H1 (cell line): Measurements from ENCODE around the gene BACE1. TPM values are rescaled to one million over a fixed set of nuclear protein-coding genes. Genes with fewer than 3 reads are reported as not detected.

ENCODE experiments used
- CBX5 ChIP-seq: fragments of 300-800, 300-1000 bp; sonication (generic); IDR thresholded peaks from 2 replicates; pipeline ENCODE4 v1.7.1; 2016; ENCODE audit warnings: antibody characterized with exemption, low read length, low read depth
- EGR1 ChIP-seq: IDR thresholded peaks from 2 replicates; pipeline ENCODE4 v1.6.1; 2011; ENCODE audit warnings: low read depth, low read length, borderline replicate concordance
- MAFK ChIP-seq: IDR thresholded peaks from 2 replicates; pipeline ENCODE4 v1.6.1; 2012; ENCODE audit warnings: low read depth, mild to moderate bottlenecking, improper control_type of control experiment, low read length
- NANOG ChIP-seq: IDR thresholded peaks from 2 replicates; pipeline ENCODE4 v1.6.1; 2011; ENCODE audit warnings: low read length, low read depth, mild to moderate bottlenecking, inconsistent platforms; ENCODE audit not compliant: insufficient read depth, poor library complexity, severe bottlenecking
- polyA plus RNA-seq, 7 experiments: library from polyadenylated mRNA; depleted of rRNA in 3 of 7; stranded (reverse) in 5 of 7; unstranded in 2 of 7; fragments of >200 nt in 5 of 7; fragments of 200-250 nt in 2 of 7; gene quantifications; 1 replicate in 5 of 7; 2 replicates in 1 of 7; 4 replicates in 1 of 7; pipeline versions ENCODE4 v1.2.1 to v1.2.3, GENCODE V29; 2011 to 2013; ENCODE audit warnings: missing spikeins in 2 of 7, mixed read lengths in 2 of 7
- total RNA-seq: library from RNA; stranded (reverse); fragmentation: NEBNext Ultra II Directional; extraction: Animal tissue kit (Norgen Biotek cat#: 25700); gene quantifications from 2 replicates; pipeline ENCODE4 v1.2.1, GENCODE V29; 2021
- TF ChIP-seq, protein P1 (sequence below): fragments of 300-600 bp; sonication (generic); IDR thresholded peaks from 2 replicates; pipeline ENCODE4 v1.7.1; 2012; ENCODE audit warnings: low read length, moderate library complexity, mild to moderate bottlenecking, inconsistent platforms; ENCODE audit not compliant: insufficient replicate concordance

The BACE1 gene
- total and polyA plus RNA-seq, 2 of the 8 experiments (the other 6 are each of a cell fraction or from before 2014, with no cell fraction given): 7.7 to 7.9 TPM

DNA sequence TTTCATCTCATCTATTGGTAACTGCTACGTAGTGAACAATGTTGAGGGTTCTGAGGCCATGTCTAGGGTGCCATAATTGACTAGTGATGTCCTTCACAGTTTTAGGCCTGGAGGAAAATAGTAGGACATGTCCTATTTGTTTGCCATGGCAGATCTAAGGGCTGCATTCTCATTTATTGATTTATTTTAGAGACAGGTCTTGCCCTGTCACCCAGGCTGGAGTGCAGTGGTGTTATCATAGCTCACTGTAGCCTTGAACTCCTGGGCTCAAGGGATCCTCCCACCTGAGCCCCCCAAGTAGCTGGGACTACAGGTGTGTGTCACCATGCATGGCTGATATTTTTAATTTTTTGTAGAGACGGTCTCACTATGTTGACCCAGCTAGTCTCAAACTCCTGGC is 16.8 kb upstream of the BACE1 start (continued):
- TF ChIP-seq, protein P1, sequence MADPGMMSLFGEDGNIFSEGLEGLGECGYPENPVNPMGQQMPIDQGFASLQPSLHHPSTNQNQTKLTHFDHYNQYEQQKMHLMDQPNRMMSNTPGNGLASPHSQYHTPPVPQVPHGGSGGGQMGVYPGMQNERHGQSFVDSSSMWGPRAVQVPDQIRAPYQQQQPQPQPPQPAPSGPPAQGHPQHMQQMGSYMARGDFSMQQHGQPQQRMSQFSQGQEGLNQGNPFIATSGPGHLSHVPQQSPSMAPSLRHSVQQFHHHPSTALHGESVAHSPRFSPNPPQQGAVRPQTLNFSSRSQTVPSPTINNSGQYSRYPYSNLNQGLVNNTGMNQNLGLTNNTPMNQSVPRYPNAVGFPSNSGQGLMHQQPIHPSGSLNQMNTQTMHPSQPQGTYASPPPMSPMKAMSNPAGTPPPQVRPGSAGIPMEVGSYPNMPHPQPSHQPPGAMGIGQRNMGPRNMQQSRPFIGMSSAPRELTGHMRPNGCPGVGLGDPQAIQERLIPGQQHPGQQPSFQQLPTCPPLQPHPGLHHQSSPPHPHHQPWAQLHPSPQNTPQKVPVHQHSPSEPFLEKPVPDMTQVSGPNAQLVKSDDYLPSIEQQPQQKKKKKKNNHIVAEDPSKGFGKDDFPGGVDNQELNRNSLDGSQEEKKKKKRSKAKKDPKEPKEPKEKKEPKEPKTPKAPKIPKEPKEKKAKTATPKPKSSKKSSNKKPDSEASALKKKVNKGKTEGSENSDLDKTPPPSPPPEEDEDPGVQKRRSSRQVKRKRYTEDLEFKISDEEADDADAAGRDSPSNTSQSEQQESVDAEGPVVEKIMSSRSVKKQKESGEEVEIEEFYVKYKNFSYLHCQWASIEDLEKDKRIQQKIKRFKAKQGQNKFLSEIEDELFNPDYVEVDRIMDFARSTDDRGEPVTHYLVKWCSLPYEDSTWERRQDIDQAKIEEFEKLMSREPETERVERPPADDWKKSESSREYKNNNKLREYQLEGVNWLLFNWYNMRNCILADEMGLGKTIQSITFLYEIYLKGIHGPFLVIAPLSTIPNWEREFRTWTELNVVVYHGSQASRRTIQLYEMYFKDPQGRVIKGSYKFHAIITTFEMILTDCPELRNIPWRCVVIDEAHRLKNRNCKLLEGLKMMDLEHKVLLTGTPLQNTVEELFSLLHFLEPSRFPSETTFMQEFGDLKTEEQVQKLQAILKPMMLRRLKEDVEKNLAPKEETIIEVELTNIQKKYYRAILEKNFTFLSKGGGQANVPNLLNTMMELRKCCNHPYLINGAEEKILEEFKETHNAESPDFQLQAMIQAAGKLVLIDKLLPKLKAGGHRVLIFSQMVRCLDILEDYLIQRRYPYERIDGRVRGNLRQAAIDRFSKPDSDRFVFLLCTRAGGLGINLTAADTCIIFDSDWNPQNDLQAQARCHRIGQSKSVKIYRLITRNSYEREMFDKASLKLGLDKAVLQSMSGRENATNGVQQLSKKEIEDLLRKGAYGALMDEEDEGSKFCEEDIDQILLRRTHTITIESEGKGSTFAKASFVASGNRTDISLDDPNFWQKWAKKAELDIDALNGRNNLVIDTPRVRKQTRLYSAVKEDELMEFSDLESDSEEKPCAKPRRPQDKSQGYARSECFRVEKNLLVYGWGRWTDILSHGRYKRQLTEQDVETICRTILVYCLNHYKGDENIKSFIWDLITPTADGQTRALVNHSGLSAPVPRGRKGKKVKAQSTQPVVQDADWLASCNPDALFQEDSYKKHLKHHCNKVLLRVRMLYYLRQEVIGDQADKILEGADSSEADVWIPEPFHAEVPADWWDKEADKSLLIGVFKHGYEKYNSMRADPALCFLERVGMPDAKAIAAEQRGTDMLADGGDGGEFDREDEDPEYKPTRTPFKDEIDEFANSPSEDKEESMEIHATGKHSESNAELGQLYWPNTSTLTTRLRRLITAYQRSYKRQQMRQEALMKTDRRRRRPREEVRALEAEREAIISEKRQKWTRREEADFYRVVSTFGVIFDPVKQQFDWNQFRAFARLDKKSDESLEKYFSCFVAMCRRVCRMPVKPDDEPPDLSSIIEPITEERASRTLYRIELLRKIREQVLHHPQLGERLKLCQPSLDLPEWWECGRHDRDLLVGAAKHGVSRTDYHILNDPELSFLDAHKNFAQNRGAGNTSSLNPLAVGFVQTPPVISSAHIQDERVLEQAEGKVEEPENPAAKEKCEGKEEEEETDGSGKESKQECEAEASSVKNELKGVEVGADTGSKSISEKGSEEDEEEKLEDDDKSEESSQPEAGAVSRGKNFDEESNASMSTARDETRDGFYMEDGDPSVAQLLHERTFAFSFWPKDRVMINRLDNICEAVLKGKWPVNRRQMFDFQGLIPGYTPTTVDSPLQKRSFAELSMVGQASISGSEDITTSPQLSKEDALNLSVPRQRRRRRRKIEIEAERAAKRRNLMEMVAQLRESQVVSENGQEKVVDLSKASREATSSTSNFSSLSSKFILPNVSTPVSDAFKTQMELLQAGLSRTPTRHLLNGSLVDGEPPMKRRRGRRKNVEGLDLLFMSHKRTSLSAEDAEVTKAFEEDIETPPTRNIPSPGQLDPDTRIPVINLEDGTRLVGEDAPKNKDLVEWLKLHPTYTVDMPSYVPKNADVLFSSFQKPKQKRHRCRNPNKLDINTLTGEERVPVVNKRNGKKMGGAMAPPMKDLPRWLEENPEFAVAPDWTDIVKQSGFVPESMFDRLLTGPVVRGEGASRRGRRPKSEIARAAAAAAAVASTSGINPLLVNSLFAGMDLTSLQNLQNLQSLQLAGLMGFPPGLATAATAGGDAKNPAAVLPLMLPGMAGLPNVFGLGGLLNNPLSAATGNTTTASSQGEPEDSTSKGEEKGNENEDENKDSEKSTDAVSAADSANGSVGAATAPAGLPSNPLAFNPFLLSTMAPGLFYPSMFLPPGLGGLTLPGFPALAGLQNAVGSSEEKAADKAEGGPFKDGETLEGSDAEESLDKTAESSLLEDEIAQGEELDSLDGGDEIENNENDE: no peak
- TF ChIP-seq EGR1 (no peak), NANOG (no peak), CBX5 (no peak), MAFK (no peak)
